NCI-H146 (cell line): Measurements from ENCODE around the gene SH3BGRL2.
"Not testable (repeated sequence)": the region's sequence is repeated elsewhere in the genome, so short reads cannot be mapped to it uniquely, and the experiment has no call there.

Source experiments
- DNase-seq: peaks from one replicate; lab custom pipeline; 2025; lab: John Stamatoyannopoulos, UW

SH3BGRL2 gene

DNA sequence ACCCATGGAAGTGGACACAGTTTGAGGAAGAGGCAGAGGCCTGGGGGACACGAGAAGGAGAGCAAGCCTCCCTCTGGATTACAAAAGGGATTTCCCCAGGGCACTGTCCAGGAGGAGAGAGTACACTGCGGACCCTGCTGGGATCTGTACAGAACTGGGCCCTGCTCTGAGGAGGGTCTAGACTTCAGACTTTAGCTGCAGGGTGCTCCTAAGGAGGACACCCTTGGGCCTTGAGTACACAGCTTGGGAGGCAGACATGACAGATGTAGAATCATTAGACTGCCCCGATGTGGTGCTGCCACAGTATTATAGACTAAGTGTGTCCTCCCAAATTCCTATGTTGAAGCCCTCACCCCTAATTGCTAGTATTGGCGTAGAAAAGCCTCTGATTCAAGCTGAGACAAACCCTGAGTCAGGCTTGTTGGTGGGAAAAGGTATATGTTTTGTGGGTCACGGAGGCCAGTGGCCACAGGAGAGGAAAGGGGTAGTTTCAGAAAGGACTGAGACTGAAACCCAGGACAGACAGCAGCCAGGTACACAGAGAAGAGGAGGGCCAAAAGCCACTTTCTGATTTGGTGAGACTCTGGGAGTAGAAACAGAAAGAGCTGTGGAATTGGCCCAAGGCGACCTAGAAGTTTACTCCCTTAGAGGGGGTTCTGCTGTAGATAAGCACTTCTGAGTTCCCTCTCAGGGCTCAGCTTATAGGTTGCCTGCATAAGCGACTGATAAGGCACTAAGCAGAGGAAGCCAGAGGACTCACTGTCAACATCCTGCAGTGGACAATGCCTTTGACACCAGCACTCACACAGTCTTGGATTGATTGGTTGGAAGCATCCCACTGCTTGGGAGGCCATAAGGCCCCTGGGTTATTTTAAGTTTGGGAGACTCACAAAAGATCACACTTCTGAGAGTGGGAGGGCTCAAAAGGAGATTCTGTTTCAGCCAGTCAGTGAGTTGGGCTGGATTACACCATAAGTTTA lies 16.5 kb upstream of the SH3BGRL2 start:
- no peak for DNase-seq

DNA sequence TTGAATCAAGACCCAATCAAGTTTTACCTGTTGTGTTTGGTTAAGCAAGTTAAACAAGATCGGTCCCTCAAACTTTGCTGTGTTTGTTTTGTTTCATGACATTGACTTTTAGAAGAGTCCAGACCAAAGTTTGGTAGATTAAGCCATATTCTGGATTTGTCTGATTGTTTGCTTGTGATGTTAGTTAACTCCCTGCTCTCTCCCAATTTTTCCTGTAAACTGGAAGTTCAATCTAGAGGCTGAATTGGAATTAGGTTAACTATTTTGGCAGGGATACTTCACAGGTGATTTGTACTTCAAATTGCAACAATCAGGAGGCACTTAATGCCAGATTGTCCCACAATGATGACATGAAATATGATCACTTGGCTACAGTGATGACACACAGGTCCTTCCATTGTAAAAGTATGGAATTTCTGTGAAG lies 13.6 kb upstream of the SH3BGRL2 start:
- DNase-seq, result peak; percentile 36

DNA sequence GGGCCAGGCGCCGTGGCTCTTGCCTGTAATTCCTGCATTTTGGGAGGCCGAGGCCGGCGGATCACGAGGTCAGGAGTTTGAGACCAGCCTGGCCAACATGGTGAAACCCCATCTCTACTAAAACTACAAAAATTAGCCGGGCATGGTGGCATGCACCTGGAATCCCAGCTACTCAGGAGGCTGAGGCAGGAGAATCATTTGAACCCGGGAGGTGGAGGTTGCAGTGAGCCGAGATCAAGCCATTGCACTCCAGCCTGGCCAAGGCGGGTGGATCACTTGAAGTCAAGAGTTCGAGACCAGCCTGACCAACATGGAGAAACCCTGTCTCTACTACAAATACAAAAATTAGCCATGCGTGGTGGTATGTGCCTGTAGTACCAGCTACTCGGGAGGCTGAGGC lies 12.7 kb upstream of the SH3BGRL2 start:
- DNase-seq, result not testable (repeated sequence)

DNA sequence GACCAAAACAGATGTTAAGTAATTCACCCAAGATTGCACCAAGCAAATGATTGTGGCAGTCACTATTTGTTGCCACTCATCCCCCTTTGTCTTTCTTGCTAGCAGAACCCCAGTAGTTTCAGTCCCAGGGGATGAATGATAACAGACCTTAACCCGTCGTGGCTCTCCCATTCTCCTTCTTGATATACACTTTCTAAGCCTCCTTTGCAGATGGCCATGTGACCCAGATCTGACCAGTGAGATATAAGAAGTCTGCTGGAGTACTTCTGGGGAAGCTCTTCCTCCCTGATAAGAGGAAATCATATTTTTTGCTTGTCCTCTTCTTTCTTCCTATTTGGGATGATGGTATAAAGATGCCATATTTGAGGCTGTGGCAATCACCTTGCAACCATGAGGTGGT lies 9.6 kb upstream of the SH3BGRL2 start:
- DNase-seq, result no peak

DNA sequence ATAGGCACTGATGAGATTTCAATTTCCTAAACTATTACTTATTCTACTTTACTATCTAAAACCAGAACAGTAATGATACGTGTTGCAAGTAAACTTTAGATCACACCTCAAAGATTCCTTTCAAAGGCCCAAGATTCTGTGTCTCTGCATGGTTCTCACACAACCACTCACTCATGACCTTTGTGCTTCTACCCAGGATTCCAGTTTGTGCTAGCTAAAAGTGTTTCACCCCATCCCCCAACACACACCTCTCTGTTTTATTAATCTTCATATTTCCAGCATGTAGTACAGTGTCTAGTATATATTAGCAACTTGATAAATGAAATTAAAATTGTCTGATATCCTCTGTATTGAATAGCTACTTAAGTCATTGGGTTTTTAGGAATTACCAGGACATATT lies 8.8 kb upstream of the SH3BGRL2 start:
- DNase-seq, result no peak

DNA sequence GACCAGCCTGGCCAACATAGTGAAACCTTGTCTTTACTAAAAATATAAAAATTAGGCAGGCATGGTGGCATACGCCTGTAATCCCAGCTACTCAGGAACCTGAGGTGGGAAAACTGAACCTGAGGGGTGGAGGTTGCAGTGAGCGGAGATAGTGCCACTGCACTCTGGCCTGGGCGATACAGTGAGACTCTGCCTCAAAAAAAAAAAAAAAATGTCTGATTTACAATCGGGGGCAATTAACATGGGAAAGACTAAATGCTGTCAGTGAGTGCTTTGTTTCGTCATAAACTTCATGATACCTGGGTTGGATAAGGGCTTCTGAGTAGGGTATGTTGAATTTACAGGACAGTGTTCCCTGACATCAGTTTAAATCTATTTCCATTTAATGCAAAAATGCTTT lies 8.0 kb upstream of the SH3BGRL2 start:
- DNase-seq, result no peak

DNA sequence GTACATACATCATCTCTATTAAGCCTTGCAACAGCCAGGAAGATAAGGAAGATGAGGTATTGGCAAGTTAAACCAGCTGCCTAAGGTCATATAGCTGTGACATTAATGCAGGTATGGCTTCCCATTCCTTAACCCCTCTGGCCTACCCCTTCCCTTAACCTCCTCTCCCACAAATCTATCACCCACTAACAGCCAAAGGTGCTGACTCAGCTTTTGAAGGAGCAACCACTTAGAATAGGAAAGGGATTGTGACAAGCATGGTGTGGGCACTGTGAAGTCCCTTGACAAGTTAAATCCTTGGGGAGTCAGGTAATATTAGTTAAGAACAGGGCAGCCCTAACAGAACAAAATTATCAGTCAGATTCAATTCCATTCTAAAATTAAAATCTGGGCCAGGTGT lies 5.4 kb upstream of the SH3BGRL2 start:
- DNase-seq, result no peak

DNA sequence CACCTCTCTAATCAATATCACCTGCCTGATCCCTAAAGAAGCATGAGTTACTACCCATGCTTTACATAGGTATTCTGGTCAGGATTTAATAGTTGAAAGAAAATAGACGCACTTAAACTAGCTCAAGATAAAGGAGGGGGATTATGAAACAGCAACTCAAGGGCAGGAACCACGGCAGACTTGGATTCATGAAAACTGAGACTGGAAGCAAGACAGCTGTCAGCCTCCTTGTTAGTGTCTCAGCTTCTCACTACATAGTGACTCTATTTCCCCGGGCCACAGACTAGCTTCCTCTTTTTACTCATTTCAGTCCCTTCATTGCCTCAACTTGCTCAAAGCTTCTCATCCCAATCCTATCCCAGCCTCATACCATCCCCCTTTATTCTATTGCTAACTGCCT lies 4.3 kb upstream of the SH3BGRL2 start:
- DNase-seq, result no peak

DNA sequence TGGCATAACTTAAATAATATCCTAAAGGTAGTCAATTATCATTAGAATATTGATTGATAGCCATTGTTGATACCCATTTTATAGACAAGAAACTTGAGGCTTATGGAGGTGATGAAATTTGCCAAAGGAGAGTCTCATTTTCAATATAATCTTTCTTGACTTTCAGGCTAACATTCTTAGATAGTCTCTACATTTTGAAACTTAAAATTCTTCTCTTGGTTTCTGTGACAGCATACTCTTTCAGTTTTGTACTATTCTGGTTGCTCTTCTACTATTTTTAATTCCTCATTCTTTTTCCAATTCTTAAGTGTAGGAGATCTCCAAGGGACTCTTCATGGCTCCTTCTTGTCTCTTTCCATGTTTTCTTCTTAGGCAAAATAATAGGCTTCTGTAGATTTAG lies 3.7 kb upstream of the SH3BGRL2 start:
- no peak for DNase-seq

DNA sequence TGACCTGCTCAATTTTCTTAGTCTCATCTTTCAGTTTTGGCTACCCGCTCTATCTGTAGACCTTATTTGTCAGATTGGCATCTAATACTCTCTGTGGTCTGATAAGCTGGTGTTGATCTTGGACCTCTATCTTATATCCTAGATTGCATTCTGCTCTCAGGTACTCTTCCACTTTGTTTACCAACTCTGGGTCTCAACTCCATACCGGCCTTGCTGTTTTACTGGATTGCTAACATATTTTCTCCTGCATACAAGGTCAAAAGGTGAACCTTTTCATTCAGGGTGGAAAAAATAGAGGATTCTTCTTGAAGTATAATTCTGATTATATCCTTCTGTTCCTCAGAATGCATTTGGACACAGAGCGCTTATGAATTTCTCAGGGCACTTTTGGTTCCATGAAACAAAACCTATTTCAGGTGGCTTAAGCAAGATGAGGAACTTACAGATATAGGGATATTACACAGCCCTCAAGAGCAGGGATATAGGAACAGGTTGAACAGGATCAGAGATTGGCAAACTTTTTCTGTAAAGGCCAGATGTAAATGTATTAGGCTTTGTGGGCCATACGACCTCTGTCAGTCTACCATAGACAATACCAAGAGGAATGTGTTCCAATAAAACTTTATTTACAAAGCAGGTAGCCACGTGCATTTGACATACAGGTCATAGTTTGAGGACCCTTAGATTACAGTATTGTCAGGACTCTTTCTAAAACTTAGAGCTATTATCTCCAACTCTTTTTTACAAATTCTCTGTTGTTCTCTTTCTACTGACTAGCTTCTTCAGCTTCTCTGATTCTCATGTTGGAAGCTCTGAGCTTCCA lies 2.5 kb upstream of the SH3BGRL2 start:
- DNase-seq, result no peak

DNA sequence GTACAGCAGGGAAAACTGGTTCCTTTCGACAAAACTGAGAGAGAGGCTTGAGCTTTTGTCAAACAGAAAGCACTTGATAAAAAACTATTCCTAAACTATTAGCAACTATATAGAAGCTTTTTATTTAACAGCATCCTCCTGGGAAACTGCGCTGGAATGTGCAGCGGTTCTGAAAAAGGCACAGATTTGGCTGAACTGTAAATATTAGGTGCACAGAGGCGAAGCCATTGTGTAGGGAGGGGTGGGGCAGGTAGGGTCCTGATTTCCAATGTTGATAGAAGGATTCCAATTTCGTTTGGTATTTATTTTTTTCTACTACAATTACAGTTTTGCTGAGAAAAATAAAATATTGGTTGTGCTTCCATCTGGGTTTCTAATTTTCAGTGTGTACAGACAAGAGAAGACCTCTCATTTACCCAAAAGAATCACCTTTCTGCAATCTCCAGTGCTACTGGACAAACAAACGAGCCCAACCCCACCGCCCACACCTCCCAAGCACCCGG lies 698 bp upstream of the SH3BGRL2 start:
- DNase-seq, result no peak

DNA sequence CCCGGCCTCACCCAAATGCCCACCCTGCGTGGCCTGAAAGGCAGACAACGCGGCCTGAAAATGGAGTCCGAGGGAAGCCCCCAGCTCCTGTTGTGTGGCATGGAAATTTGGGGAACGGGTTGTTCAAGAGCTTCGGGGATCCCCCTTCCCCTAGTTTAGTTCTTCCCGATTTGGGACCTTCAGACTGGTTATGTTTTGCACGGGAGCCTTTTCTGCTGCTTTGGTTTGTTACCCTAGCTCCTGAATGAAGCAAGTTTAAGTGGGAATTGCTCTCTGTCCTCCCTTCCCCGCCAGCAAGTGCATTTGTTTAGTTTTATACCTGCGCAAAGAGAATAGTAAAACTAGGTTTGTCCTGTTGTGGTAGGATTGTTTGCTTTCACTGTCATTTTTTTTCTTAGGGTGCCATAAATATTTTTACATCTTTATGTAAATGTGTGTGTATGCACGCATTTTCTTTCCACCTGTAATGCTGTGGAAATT lies 604 bp downstream of the SH3BGRL2 start:
- peak; percentile 57 for DNase-seq

DNA sequence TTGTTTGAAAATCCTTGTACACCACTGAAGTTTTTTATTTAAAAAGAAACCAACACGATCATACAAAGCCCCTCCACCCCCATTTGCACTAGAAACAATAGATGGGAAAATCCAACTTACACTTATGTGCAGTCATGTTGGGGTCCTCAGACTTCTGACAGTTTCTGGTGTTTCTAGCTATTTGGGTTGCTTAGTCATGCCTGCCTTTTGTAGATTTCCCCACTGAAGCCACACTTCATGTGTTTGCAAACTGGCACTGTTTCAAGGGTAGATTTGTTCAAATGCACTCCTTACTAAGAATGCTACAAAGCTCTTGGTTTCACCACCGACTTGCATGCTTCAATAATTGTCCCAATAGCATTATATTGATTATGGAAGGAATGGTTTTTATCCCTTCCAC lies 1.5 kb downstream of the SH3BGRL2 start:
- no peak for DNase-seq

DNA sequence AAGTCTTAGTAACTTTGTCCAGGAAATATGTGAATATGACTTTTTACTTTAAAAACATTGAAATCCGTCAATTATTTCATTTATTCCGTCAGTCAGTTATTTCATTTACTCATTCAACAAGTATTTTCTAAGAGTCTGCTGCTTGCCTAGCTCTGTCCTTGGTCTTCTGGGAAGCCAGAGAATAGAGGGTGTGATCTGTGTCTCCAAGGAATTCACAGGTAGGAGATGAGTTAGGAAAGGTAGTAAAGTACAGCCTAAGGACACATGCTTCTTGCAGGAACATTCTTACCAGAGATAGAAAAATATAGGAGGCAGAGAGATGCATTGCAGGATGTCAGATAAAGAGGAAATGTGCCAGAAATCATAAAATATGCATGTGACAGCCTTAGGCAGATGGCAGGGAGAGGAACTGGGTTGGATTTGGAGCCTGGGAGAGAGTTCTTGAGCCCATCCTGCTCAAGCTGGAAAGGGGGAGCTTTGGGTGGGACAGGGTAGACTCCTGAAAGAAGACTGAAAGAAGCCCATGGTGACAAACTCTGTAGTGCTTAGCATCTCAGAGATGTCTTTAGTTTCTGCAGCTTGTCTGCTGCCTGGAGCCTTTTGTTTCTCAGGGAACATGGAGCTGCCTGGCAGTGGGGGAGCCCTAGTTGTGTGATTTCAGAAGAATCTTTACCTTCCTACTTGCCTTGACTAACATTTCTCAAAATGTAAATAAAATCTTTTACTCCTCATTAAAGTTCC lies 3.5 kb downstream of the SH3BGRL2 start:
- DNase-seq, result no peak

DNA sequence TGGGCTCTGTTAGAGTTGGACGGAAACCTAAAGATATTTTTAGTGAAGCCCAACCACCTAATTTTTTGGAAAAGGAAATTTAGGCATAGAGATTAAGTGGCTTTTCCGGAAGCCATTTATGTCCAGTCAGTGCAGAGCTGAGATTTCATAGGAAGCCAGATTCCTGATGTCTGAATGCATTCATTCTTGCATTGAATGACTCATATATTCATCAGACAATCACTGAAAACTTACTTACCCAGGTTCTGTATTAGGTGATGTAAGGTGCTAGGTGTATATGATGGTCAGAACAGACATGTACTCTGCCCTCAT lies 4.1 kb downstream of the SH3BGRL2 start:
- DNase-seq, result no peak

DNA sequence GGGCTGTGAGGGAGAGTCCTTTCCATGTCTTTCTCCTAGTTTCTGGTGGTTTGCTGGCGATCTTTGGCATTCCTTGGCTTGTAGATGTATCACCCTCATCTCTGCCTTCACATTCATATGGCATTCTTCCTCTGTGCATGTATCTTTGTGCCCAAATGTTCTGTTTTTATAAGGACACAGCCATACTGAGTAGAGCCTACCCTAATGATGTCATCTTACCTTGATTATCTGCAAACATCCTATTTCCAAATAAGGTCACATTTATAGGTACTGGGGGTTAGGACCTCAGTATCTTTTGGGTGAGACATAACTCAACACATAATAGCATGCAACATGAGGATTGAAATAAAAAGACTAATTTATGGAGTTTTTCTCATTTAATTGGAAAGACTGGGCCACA lies 5.5 kb downstream of the SH3BGRL2 start:
- DNase-seq, result no peak

DNA sequence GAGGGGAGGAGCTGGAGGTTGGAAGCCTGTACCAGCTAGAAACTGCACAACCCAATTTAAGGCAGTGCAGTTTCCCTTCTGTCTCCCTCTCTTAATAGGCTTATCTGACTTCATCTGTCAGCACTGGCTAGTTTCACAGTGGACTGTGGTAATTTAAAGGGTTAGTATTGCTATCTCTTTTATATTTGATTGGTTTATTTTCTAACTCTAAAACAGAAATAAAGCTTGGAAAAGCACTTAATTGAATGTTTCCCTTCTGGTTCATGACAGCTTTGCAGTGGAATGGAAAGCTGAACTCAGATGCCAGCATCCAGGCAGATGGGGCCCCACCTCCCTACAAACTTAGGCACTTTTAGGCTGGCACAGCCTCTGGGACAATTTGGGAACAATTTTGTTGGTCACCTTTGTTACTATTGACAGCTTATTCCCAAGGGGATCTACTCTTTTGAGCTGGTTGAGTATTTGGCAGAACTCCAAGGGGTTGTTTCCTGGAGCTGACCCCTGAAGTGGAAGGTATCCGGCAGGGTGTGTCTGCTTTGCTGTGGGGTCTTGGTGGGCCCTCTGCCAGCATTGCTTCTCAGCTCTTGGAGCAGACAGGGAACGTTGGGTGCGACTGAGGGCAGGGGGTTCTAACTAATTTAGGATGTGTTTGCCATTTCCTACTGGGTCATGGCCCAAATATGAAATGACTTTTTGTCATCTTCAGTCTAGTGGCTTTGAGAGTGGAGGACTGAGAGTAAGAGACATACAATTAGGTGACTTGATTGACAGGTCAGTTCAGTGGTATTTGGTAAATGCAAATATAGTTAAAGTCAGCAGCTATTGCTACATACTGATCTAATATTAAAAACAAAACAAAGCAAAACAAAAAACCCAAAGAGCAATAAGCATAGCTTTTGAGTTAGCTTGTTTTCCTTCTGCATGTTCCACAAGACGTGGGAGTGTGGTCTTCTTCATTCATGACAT lies 9.3 kb downstream of the SH3BGRL2 start:
- no peak for DNase-seq

DNA sequence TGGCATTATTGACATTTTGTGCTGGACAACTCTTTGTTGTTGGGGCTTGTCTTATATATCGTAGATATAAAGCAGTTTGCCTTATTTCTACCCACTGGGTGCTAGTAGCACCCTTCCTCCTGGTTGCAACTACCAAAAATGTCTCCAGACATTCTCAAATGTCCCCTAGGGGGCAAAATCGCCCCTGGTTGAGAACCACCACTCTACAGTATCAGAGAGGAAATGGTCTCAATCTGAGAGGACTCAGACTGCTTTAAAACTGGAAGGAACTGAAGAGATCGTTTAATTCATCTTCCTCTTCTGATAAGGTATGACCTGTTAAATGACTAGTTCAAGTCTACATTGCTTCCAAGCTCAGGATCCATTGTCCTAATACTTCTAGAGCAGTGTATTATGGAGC lies 14.9 kb downstream of the SH3BGRL2 start:
- peak; percentile 13 for DNase-seq

DNA sequence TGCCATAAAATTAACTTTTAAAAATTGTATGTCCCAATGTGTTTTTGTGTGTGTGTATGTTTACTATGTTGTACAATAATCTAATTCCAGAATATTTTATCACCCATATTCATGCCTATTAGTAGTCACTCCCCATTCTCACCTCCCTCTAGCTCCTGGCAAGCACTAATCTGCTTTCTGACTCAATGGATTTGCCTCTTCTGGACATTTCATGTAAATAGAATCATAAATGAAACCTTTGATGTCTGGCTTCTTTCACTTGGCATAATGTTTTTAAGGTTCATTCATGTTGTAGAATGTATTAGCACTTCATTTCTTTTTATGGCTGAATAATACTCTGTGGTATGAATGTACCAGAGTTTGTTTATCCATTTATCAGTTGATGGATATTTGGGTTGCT lies 15.4 kb downstream of the SH3BGRL2 start:
- DNase-seq, result no peak

DNA sequence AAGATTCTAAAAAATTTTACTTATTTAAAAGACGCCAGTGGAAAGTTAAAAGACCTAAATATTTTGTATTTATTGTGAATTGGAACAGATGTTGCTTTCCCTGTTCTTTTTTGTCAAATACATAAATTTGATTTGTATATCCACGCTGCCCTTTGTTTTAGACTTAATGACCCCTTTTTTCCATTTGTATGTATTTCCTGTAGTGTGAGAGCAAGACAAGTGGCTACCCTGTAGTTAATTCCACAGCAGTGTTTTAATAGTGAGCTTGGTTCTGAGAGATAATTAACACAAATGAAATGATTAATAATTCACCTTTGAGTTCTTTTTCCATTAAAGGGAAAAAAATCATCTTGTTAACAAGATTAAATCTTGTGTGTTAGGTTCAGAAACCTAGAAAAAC lies 16.6 kb downstream of the SH3BGRL2 start:
- no peak for DNase-seq

DNA sequence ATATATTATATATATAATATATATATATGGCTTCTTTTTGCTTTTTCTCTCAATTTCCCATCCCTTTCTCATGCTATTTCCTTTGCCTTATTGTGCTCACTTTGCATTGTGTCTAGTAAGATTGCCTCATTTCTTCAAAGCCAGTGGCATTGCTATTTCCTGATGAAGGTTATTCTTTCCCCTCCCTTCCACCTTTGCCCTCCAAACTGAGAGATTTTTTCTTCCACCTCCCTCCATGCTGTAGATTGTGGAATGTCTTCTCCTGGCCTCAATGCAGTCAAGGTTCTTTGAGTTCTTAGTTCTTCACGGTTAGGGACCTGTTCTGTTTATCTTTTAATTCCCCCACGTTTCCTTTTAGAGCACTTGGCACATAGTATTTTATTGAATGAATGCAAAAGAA lies 17.2 kb downstream of the SH3BGRL2 start:
- no peak for DNase-seq
